ENCODE measurements around the gene ZBTB16.

ZBTB16 gene

GRCh38 chr11:114233755-114234154 lies 174.2 kb downstream of the ZBTB16 start:
- no peak for DNase-seq
- no peak for TF ChIP-seq POLR2A (IDR thresholded peaks at IDR 0.05; ENCODE audit: low read length)
- no peak for TF ChIP-seq GATA1 (IDR thresholded peaks at IDR 0.05; ENCODE audit: low read depth, low read length)

- TF ChIP-seq GATA1 (IDR thresholded peaks at IDR 0.05; ENCODE audit: low read depth, low read length) (no peak), POLR2A (IDR thresholded peaks at IDR 0.05; ENCODE audit: low read length) (no peak)
- DNase-seq = no peak
These were observed 177.3 kb downstream of the ZBTB16 start for GRCh38 chr11:114236829-114237228.

GRCh38 chr11:114237321-114238280 lies 178.1 kb downstream of the ZBTB16 start:
- no peak for TF ChIP-seq GATA1 (IDR thresholded peaks at IDR 0.05; ENCODE audit: low read depth, low read length)
- TF ChIP-seq POLR2A (IDR thresholded peaks at IDR 0.05; ENCODE audit: low read length) = no peak
- no peak for DNase-seq

GRCh38 chr11:114239753-114240161 lies 180.2 kb downstream of the ZBTB16 start:
- no peak for TF ChIP-seq POLR2A (IDR thresholded peaks at IDR 0.05; ENCODE audit: low read length)
- no peak for TF ChIP-seq GATA1 (IDR thresholded peaks at IDR 0.05; ENCODE audit: low read depth, low read length)
- peak; percentile 51 to 87 for DNase-seq

- DNase-seq = no peak
- TF ChIP-seq POLR2A (IDR thresholded peaks at IDR 0.05; ENCODE audit: low read length) (no peak), GATA1 (IDR thresholded peaks at IDR 0.05; ENCODE audit: low read depth, low read length) (no peak)
These were observed 182.5 kb downstream of the ZBTB16 start for GRCh38 chr11:114242032-114242431.

- DNase-seq = peak; percentile 14 to 22
- TF ChIP-seq POLR2A (IDR thresholded peaks at IDR 0.05; ENCODE audit: low read length) (no peak), GATA1 (IDR thresholded peaks at IDR 0.05; ENCODE audit: low read depth, low read length) (no peak)
These were observed 184.2 kb downstream of the ZBTB16 start for GRCh38 chr11:114243461-114244372.

GRCh38 chr11:114244726-114245394 lies 185.3 kb downstream of the ZBTB16 start:
- DNase-seq = no peak
- TF ChIP-seq GATA1 (IDR thresholded peaks at IDR 0.05; ENCODE audit: low read depth, low read length) = no peak

- TF ChIP-seq POLR2A (IDR thresholded peaks at IDR 0.05; ENCODE audit: low read length) = no peak
- no peak for TF ChIP-seq GATA1 (IDR thresholded peaks at IDR 0.05; ENCODE audit: low read depth, low read length)
- no peak for DNase-seq
These were observed 187.0 kb downstream of the ZBTB16 start for GRCh38 chr11:114246321-114247069.

GRCh38 chr11:114247070-114247789 lies 187.7 kb downstream of the ZBTB16 start:
- TF ChIP-seq POLR2A (IDR thresholded peaks at IDR 0.05; ENCODE audit: low read length) = no peak
- TF ChIP-seq GATA1 (IDR thresholded peaks at IDR 0.05; ENCODE audit: low read depth, low read length) = no peak
- peak in 1 of 2 experiments; percentile 14 for DNase-seq

GRCh38 chr11:114250180-114250579 lies 190.7 kb downstream of the ZBTB16 start:
- no peak for TF ChIP-seq POLR2A (IDR thresholded peaks at IDR 0.05; ENCODE audit: low read length)
- TF ChIP-seq GATA1 (IDR thresholded peaks at IDR 0.05; ENCODE audit: low read depth, low read length) = no peak
- DNase-seq = no peak

- no peak for DNase-seq
- TF ChIP-seq GATA1 (IDR thresholded peaks at IDR 0.05; ENCODE audit: low read depth, low read length) = no peak
- no peak for TF ChIP-seq POLR2A (IDR thresholded peaks at IDR 0.05; ENCODE audit: low read length)
These were observed 191.7 kb downstream of the ZBTB16 start for GRCh38 chr11:114250993-114251814.

Measured in erythroblast (primary cell).